ENCODE data around the gene MGAM2.

Gene MGAM2

DNA sequence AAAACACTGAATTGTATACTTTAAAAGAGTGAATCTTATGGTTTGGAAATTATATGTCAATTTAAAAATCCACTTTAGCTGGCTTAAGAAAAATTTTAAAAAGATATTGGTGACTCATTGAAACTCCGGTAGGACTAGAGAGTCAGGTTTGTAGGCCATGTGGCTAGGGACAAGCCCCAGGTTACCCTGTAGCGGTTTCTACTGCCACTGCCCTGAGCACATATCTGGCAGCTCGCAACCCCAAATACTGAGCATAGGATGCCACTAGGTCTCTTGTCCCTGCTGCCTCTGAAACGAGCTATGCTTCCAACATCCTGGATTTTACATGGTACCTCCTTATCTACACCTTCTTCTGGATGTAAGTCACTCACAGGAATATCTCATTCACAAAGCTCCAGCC, 1.4 kb upstream of the MGAM2 start:
- H3K9me3 ChIP-seq (ENCODE audit: insufficient read depth, low read length): no peaks in the 10 kb centered on the region
- H3K4me2 ChIP-seq (ENCODE audit: low read length): no peak overlapping the region
- no peak overlapping the region for H3K27ac ChIP-seq (ENCODE audit: low read length)
- TF ChIP-seq, protein P1, sequence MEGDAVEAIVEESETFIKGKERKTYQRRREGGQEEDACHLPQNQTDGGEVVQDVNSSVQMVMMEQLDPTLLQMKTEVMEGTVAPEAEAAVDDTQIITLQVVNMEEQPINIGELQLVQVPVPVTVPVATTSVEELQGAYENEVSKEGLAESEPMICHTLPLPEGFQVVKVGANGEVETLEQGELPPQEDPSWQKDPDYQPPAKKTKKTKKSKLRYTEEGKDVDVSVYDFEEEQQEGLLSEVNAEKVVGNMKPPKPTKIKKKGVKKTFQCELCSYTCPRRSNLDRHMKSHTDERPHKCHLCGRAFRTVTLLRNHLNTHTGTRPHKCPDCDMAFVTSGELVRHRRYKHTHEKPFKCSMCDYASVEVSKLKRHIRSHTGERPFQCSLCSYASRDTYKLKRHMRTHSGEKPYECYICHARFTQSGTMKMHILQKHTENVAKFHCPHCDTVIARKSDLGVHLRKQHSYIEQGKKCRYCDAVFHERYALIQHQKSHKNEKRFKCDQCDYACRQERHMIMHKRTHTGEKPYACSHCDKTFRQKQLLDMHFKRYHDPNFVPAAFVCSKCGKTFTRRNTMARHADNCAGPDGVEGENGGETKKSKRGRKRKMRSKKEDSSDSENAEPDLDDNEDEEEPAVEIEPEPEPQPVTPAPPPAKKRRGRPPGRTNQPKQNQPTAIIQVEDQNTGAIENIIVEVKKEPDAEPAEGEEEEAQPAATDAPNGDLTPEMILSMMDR (IDR thresholded peaks at IDR 0.05; ENCODE audit: low read depth, low read length): no peak
- no peak for TF ChIP-seq EZH2phosphoT487 (IDR thresholded peaks at IDR 0.05; ENCODE audit: low read depth)
- peaks cover 24% of the 10 kb centered on the region for H3K27me3 ChIP-seq (ENCODE audit: low read depth, low read length)
- no peaks in the 10 kb centered on the region for H3K79me2 ChIP-seq (ENCODE audit: low read length)
- H3K9ac ChIP-seq (ENCODE audit: low read length): no peak overlapping the region
- no peaks in the 10 kb centered on the region for H3K4me1 ChIP-seq (ENCODE audit: low read length)
- H4K20me1 ChIP-seq (ENCODE audit: insufficient read depth, low read length): no peaks in the 10 kb centered on the region
- H3K36me3 ChIP-seq (replicated peaks; ENCODE audit: low read depth, low read length): no peaks in the 10 kb centered on the region
- H2AFZ ChIP-seq (ENCODE audit: low read depth, low read length): no peak overlapping the region
- H3K4me3 ChIP-seq (ENCODE audit: low read length): no peak overlapping the region

DNA sequence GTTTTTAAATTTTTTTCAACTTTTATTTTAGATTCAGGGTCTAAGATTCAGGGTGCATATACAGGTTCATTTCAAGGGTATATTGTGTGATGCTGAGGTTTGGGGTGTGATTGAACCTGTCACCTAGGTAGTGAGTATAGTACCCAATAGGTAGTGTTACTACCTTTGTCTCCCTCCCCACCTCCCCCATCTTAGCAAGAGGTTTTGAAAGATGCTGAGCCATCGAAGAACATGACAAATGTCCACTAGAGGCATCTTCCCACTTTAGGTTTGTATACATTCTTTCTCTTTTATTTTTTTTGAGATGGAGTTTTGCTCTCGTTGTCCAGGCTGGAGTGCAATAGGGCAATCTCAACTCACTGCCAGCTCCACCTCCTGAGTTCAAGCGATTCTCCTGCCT, 880 bp upstream of the MGAM2 start:
- Histone ChIP-seq H3K9ac (ENCODE audit: low read length) (no peak overlapping the region), H3K36me3 (replicated peaks; ENCODE audit: low read depth, low read length) (no peaks in the 10 kb centered on the region), H3K4me1 (ENCODE audit: low read length) (no peaks in the 10 kb centered on the region), H3K79me2 (ENCODE audit: low read length) (no peaks in the 10 kb centered on the region), H2AFZ (ENCODE audit: low read depth, low read length) (no peak overlapping the region), H3K4me3 (ENCODE audit: low read length) (no peak overlapping the region), H4K20me1 (ENCODE audit: insufficient read depth, low read length) (no peaks in the 10 kb centered on the region), H3K27me3 (ENCODE audit: low read depth, low read length) (peaks cover 22% of the 10 kb centered on the region), H3K9me3 (ENCODE audit: insufficient read depth, low read length) (no peaks in the 10 kb centered on the region), H3K27ac (ENCODE audit: low read length) (no peak overlapping the region), H3K4me2 (ENCODE audit: low read length) (no peak overlapping the region)
- TF ChIP-seq EZH2phosphoT487 (IDR thresholded peaks at IDR 0.05; ENCODE audit: low read depth): no peak
- TF ChIP-seq, protein P1 (IDR thresholded peaks at IDR 0.05; ENCODE audit: low read depth, low read length): no peak

DNA sequence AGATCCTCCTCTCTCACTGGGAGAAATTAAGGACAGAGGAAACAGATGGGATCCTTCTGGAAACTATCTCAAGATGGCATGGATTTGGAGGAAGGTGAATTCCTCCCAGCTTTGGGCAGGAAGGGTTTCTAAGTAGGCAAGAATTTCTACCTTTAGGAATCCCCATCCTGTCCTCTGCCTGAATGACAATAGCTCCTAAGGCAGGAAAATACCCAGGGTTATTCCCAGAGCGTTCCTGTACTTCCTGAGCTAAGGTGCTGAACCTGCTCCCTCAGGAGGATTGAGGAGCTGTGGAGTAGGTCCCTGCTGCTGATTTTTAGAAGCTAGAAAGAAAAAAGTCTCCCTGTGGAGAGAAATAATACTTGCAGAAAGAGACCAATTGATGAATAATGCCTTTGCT, 568 bp downstream of the MGAM2 start:
- no peaks in the 10 kb centered on the region for H4K20me1 ChIP-seq (ENCODE audit: insufficient read depth, low read length)
- no peaks in the 10 kb centered on the region for H3K4me1 ChIP-seq (ENCODE audit: low read length)
- H3K27ac ChIP-seq (ENCODE audit: low read length): no peak overlapping the region
- no peak for TF ChIP-seq EZH2phosphoT487 (IDR thresholded peaks at IDR 0.05; ENCODE audit: low read depth)
- TF ChIP-seq, protein P1 (IDR thresholded peaks at IDR 0.05; ENCODE audit: low read depth, low read length): no peak
- no peak overlapping the region for H3K4me2 ChIP-seq (ENCODE audit: low read length)
- no peaks in the 10 kb centered on the region for H3K79me2 ChIP-seq (ENCODE audit: low read length)
- H3K9me3 ChIP-seq (ENCODE audit: insufficient read depth, low read length): no peaks in the 10 kb centered on the region
- H3K4me3 ChIP-seq (ENCODE audit: low read length): no peak overlapping the region
- H3K36me3 ChIP-seq (replicated peaks; ENCODE audit: low read depth, low read length): no peaks in the 10 kb centered on the region
- H3K9ac ChIP-seq (ENCODE audit: low read length): no peak overlapping the region
- peaks cover 23% of the 10 kb centered on the region for H3K27me3 ChIP-seq (ENCODE audit: low read depth, low read length)
- no peak overlapping the region for H2AFZ ChIP-seq (ENCODE audit: low read depth, low read length)

DNA sequence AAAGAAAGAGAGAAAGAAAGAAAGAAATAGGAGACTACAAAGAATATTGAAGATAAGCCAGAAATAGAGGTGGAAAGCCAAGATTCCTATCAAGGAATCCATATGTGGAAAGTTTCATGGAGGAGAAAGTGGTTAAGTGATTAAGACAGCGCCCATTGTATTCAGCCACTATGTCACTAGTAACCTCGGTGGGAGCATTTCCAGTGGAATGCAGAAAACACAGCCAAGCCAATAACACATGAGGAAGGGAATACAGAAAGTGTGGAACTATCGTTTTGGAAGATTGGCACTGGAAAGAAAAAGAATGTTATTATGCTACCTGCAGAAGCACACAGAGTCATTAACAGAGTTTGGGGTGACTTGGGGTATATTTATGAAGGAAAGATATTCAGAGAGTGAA, 2.7 kb downstream of the MGAM2 start:
- Histone ChIP-seq H3K79me2 (ENCODE audit: low read length) (no peaks in the 10 kb centered on the region), H3K9me3 (ENCODE audit: insufficient read depth, low read length) (no peaks in the 10 kb centered on the region), H3K4me3 (ENCODE audit: low read length) (no peak overlapping the region), H3K36me3 (replicated peaks; ENCODE audit: low read depth, low read length) (no peaks in the 10 kb centered on the region), H3K4me1 (ENCODE audit: low read length) (no peaks in the 10 kb centered on the region), H3K9ac (ENCODE audit: low read length) (no peak overlapping the region), H3K4me2 (ENCODE audit: low read length) (no peak overlapping the region), H3K27ac (ENCODE audit: low read length) (no peak overlapping the region), H3K27me3 (ENCODE audit: low read depth, low read length) (peaks cover 27% of the 10 kb centered on the region), H2AFZ (ENCODE audit: low read depth, low read length) (no peak overlapping the region), H4K20me1 (ENCODE audit: insufficient read depth, low read length) (no peaks in the 10 kb centered on the region)
- TF ChIP-seq, protein P1 (IDR thresholded peaks at IDR 0.05; ENCODE audit: low read depth, low read length): no peak

Data from OCI-LY3 (cell line).